HEK293 (cell line): ENCODE data around the gene SAFB.
"Not testable (repeated sequence)": the region's sequence is repeated elsewhere in the genome, so short reads cannot be mapped to it uniquely, and the experiment has no call there.

Source experiments
- CTCF ChIA-PET: fragments of 350-600 bp; formaldehyde crosslinking; extraction: SDS; loops from one replicate; lab custom pipeline; 2021; ENCODE audit warnings: antibody characterized with exemption; lab: Yijun Ruan, JAX
- POLR2A ChIA-PET: fragments of 300-600 bp; formaldehyde crosslinking; extraction: SDS; loops from one replicate; lab custom pipeline; 2020; ENCODE audit warnings: antibody characterized with exemption, inconsistent platforms; lab: Yijun Ruan, JAX
- H3K27ac ChIP-seq: fragments of 200-500 bp; sonication (Bioruptor generic); 2 replicates; pipeline ENCODE4 v1.5.1; 2014; ENCODE audit warnings: low read depth, low read length, control low read depth, inconsistent platforms; ENCODE audit errors: extremely low read depth
- H3K36me3 ChIP-seq, 2 experiments: fragments of 200-500 bp in 1 of 2; sonication (Bioruptor generic) in 1 of 2; 1 replicate in 1 of 2; 2 replicates in 1 of 2; pipeline ENCODE4 v1.5.1; 2014 to 2017; ENCODE audit warnings: inconsistent platforms in 2 of 2, low read length in 2 of 2; ENCODE audit not compliant: control insufficient read depth in 2 of 2, insufficient read depth in 1 of 2
- H3K4me1 ChIP-seq: fragments of 200-500 bp; sonication (Bioruptor generic); 2 replicates; pipeline ENCODE4 v1.5.1; 2014; ENCODE audit warnings: mild to moderate bottlenecking, low read length, inconsistent platforms; ENCODE audit not compliant: control insufficient read depth, insufficient read depth
- H3K4me3 ChIP-seq: 2 replicates; pipeline ENCODE4 v1.5.1; 2011; ENCODE audit warnings: low read depth, mild to moderate bottlenecking, control low read depth, low read length, moderate library complexity
- H3K9me3 ChIP-seq: fragments of 200-500 bp; sonication (Bioruptor generic); 2 replicates; pipeline ENCODE4 v1.5.1; 2014; ENCODE audit warnings: low read depth, low read length, inconsistent platforms; ENCODE audit not compliant: control insufficient read depth, insufficient read depth
- ZBTB1 ChIP-seq: fragments of 450-650 bp; formaldehyde crosslinking; IDR thresholded peaks from 2 replicates; pipeline ENCODE4 v1.5.1; 2016; ENCODE audit warnings: missing biosample characterization, missing genetic modification characterization
- ZBTB17 ChIP-seq: fragments of 450-650 bp; formaldehyde crosslinking; IDR thresholded peaks from 2 replicates; pipeline ENCODE4 v1.5.1; 2016; ENCODE audit warnings: missing biosample characterization, missing genetic modification characterization
- ZFP41 ChIP-seq: fragments of 450-650 bp; formaldehyde crosslinking; IDR thresholded peaks from 2 replicates; pipeline ENCODE4 v1.5.1; 2016; ENCODE audit warnings: missing biosample characterization, missing genetic modification characterization, borderline replicate concordance
- ZNF140 ChIP-seq: fragments of 450-650 bp; formaldehyde crosslinking; IDR thresholded peaks from 2 replicates; pipeline ENCODE4 v1.5.1; 2016; ENCODE audit warnings: missing biosample characterization, missing genetic modification characterization
- ZNF175 ChIP-seq: fragments of 450-650 bp; formaldehyde crosslinking; IDR thresholded peaks from 2 replicates; pipeline ENCODE4 v1.5.1; 2016; ENCODE audit warnings: missing biosample characterization, missing genetic modification characterization
- ZNF274 ChIP-seq, 2 experiments: fragments of 200-500 bp in 1 of 2; fragments of 450-650 bp in 1 of 2; sonication (Bioruptor generic) in 1 of 2; formaldehyde crosslinking in 1 of 2; IDR thresholded peaks; 2 replicates each; pipeline versions ENCODE4 v1.5.1 to v1.6.1; 2014 to 2016; ENCODE audit warnings: borderline replicate concordance in 1 of 2, inconsistent platforms in 1 of 2, low read length in 1 of 2, missing biosample characterization in 1 of 2, missing genetic modification characterization in 1 of 2
- ZNF354C ChIP-seq: fragments of 450-650 bp; formaldehyde crosslinking; IDR thresholded peaks from 2 replicates; pipeline ENCODE4 v1.5.1; 2016; ENCODE audit warnings: missing biosample characterization, missing genetic modification characterization, low read depth, borderline replicate concordance
- ZNF530 ChIP-seq: fragments of 450-650 bp; formaldehyde crosslinking; IDR thresholded peaks from 2 replicates; pipeline ENCODE4 v1.5.1; 2016; ENCODE audit warnings: low read depth, missing biosample characterization, missing genetic modification characterization
- ZNF544 ChIP-seq: fragments of 450-650 bp; formaldehyde crosslinking; IDR thresholded peaks from 2 replicates; pipeline ENCODE4 v1.5.0; 2017; ENCODE audit warnings: missing biosample characterization, missing genetic modification characterization
- ZNF623 ChIP-seq: fragments of 450-650 bp; formaldehyde crosslinking; IDR thresholded peaks from 2 replicates; pipeline ENCODE4 v1.5.1; 2016; ENCODE audit warnings: missing biosample characterization, missing genetic modification characterization
- ZNF629 ChIP-seq: fragments of 450-650 bp; formaldehyde crosslinking; IDR thresholded peaks from 2 replicates; pipeline ENCODE4 v1.5.1; 2017; ENCODE audit warnings: missing biosample characterization, missing genetic modification characterization
- TF ChIP-seq, protein P1 (sequence below): fragments of 450-650 bp; formaldehyde crosslinking; IDR thresholded peaks from 2 replicates; pipeline ENCODE4 v1.5.1; 2016; ENCODE audit warnings: missing biosample characterization, missing genetic modification characterization
- TF ChIP-seq, protein P2 (sequence below): fragments of 450-650 bp; formaldehyde crosslinking; IDR thresholded peaks from 2 replicates; pipeline ENCODE4 v1.5.0; 2017; ENCODE audit warnings: missing biosample characterization, missing genetic modification characterization, borderline replicate concordance
- TF ChIP-seq, protein P3 (sequence below): fragments of 450-650 bp; formaldehyde crosslinking; IDR thresholded peaks from 2 replicates; pipeline ENCODE4 v1.5.1; 2016; ENCODE audit warnings: missing biosample characterization, missing genetic modification characterization
- TF ChIP-seq, protein P4 (sequence below): fragments of 450-650 bp; formaldehyde crosslinking; IDR thresholded peaks from 2 replicates; pipeline ENCODE4 v1.5.1; 2016; ENCODE audit warnings: missing biosample characterization, missing genetic modification characterization, borderline replicate concordance

The SAFB gene

DNA sequence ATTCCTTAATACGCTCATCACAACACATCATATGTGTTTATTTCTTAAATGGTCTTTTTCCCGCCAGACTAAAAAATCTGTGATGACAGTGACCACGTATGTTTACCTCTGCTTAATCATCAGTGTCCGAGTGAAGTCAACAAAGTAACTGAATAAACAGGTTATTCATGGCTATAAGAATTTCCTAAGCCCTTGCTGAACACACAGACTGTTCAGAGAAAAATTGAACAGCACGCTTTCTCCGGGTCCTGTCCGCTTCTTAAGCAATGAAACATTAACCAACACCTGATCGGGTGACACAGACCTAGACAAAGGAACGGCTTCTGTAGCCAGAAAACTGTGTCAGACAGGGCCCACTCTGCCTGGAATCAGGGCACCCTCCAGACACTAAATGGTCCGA, 14.6 kb upstream of the SAFB start:
- ChIA-PET POLR2A (interaction anchor here (0.7 to 1.2 kb wide), 2 partner anchors 13 to 14 kb away, joined by 3 to 6 read pairs; partner anchors contain the start of genes SAFB and SAFB2), CTCF (no interaction called here)
- TF ChIP-seq ZNF544 (no peak), ZBTB1 (tag by site-specific recombination) (no peak), ZNF140 (no peak), ZNF274 (IDR thresholded peaks at IDR 0.05; ENCODE audit: low read length) (no peak), ZNF274 (tag by site-specific recombination; IDR thresholded peaks at IDR 0.05; ENCODE audit: borderline replicate concordance) (no peak), ZNF629 (tag by site-specific recombination) (no peak), ZNF175 (tag by site-specific recombination) (no peak), ZFP41 (tag by site-specific recombination) (no peak), ZNF623 (no peak), ZNF354C (tag by site-specific recombination) (no peak), ZNF530 (tag by site-specific recombination) (no peak), ZBTB17 (tag by site-specific recombination) (no peak)
- TF ChIP-seq, protein P1, sequence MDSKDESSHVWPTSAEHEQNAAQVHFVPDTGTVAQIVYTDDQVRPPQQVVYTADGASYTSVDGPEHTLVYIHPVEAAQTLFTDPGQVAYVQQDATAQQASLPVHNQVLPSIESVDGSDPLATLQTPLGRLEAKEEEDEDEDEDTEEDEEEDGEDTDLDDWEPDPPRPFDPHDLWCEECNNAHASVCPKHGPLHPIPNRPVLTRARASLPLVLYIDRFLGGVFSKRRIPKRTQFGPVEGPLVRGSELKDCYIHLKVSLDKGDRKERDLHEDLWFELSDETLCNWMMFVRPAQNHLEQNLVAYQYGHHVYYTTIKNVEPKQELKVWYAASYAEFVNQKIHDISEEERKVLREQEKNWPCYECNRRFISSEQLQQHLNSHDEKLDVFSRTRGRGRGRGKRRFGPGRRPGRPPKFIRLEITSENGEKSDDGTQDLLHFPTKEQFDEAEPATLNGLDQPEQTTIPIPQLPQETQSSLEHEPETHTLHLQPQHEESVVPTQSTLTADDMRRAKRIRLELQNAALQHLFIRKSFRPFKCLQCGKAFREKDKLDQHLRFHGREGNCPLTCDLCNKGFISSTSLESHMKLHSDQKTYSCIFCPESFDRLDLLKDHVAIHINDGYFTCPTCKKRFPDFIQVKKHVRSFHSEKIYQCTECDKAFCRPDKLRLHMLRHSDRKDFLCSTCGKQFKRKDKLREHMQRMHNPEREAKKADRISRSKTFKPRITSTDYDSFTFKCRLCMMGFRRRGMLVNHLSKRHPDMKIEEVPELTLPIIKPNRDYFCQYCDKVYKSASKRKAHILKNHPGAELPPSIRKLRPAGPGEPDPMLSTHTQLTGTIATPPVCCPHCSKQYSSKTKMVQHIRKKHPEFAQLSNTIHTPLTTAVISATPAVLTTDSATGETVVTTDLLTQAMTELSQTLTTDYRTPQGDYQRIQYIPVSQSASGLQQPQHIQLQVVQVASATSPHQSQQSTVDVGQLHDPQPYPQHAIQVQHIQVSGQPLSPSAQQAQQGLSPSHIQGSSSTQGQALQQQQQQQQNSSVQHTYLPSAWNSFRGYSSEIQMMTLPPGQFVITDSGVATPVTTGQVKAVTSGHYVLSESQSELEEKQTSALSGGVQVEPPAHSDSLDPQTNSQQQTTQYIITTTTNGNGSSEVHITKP (tag by site-specific recombination), result no peak
- TF ChIP-seq, protein P2, sequence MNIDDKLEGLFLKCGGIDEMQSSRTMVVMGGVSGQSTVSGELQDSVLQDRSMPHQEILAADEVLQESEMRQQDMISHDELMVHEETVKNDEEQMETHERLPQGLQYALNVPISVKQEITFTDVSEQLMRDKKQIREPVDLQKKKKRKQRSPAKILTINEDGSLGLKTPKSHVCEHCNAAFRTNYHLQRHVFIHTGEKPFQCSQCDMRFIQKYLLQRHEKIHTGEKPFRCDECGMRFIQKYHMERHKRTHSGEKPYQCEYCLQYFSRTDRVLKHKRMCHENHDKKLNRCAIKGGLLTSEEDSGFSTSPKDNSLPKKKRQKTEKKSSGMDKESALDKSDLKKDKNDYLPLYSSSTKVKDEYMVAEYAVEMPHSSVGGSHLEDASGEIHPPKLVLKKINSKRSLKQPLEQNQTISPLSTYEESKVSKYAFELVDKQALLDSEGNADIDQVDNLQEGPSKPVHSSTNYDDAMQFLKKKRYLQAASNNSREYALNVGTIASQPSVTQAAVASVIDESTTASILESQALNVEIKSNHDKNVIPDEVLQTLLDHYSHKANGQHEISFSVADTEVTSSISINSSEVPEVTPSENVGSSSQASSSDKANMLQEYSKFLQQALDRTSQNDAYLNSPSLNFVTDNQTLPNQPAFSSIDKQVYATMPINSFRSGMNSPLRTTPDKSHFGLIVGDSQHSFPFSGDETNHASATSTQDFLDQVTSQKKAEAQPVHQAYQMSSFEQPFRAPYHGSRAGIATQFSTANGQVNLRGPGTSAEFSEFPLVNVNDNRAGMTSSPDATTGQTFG (tag by site-specific recombination), result no peak
- TF ChIP-seq, protein P3, sequence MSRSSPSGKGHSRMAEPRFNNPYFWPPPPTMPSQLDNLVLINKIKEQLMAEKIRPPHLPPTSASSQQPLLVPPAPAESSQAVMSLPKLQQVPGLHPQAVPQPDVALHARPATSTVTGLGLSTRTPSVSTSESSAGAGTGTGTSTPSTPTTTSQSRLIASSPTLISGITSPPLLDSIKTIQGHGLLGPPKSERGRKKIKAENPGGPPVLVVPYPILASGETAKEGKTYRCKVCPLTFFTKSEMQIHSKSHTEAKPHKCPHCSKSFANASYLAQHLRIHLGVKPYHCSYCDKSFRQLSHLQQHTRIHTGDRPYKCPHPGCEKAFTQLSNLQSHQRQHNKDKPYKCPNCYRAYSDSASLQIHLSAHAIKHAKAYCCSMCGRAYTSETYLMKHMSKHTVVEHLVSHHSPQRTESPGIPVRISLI (tag by site-specific recombination), result no peak
- TF ChIP-seq, protein P4, sequence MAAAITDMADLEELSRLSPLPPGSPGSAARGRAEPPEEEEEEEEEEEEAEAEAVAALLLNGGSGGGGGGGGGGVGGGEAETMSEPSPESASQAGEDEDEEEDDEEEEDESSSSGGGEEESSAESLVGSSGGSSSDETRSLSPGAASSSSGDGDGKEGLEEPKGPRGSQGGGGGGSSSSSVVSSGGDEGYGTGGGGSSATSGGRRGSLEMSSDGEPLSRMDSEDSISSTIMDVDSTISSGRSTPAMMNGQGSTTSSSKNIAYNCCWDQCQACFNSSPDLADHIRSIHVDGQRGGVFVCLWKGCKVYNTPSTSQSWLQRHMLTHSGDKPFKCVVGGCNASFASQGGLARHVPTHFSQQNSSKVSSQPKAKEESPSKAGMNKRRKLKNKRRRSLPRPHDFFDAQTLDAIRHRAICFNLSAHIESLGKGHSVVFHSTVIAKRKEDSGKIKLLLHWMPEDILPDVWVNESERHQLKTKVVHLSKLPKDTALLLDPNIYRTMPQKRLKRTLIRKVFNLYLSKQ (tag by site-specific recombination), result no peak
- Histone ChIP-seq H3K4me1 (no peaks in the 10 kb centered on the region), H3K27ac (no peak overlapping the region), H3K36me3 (peaks cover 68 to 93% of the 10 kb centered on the region in 2 experiments), H3K4me3 (no peak overlapping the region), H3K9me3 (no peaks in the 10 kb centered on the region)

DNA sequence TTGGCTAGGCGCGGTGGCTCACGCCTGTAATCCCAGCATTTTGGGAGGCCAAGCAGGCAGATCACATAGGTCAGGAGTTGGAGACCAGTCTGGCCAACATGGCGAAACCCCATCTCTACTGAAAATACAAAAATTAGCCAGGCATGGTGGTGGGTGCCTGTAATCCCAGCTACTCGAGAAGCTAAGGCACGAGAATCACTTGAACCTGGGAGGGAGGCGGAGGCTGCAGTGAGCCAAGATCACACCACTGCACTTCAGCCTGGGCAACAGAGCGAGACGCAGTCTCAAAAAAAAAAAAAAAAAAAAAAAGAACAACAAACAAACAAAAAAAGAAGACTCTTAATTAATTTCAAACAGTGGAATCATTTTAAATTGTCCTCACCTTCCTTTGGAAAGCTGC, 14.1 kb upstream of the SAFB start:
- H3K9me3 ChIP-seq, H3K4me3 ChIP-seq, H3K4me1 ChIP-seq, H3K27ac ChIP-seq, CTCF ChIA-PET: not testable (repeated sequence)
- peaks cover 68 to 93% of the 10 kb centered on the region in 2 experiments for H3K36me3 ChIP-seq
- POLR2A ChIA-PET, result interaction anchor here (0.7 kb wide), 1 partner anchor 12 kb away, joined by 6 read pairs; no protein-coding TSS in a partner anchor
